RWPE1 (cell line): ENCODE data around the gene ZNF160.
"Not testable (repeated sequence)": the region's sequence is repeated elsewhere in the genome, so short reads cannot be mapped to it uniquely, and the experiment has no call there.

Experiments
- CTCF ChIA-PET: fragments of 350-600 bp; sonication (Branson Sonifier 250); formaldehyde crosslinking; extraction: SDS; loops from one replicate; lab custom pipeline; 2021; lab: Yijun Ruan, JAX
- POLR2A ChIA-PET: fragments of 400-600 bp; formaldehyde crosslinking; extraction: SDS; loops from one replicate; lab custom pipeline; 2020; ENCODE audit warnings: antibody characterized with exemption; ENCODE audit not compliant: low non-redundant PET; lab: Yijun Ruan, JAX
- DNase-seq: peaks from one replicate; pipeline ENCODE4 v3.0.0; 2012; ENCODE audit warnings: low spot score
- H3K27ac ChIP-seq: fragments of 450-650 bp; 2 replicates; pipeline ENCODE4 v1.5.1; 2017
- TF ChIP-seq, protein P1 (sequence below): fragments of 450-650 bp; conservative IDR thresholded peaks from 2 replicates; pipeline ENCODE4 v1.5.1; 2017; ENCODE audit warnings: low read depth, mild to moderate bottlenecking

The ZNF160 gene

DNA sequence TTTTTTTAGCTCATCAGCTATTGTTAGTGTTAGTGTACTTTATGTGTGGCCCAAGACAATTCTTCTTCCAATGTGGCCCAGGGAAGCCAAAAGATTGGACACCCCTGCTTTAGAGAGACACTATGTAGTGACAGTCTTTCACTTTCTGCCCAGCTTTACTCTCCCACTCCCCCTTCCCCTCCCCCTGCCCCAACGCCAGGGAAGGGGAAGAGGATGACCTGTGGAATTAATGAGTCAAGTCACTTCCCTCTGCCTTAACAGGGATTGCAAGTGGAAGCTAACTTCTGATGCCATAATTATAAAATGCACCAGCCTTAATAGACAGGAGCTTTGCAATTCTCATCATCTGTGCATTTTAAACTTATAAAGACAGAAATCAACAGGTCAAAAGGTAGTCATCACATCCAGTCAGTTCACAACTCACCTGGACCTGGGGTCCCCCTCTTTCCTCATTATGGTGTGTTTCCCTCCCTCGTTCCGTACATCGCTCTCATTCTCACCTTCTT is 27.9 kb upstream of the ZNF160 start:
- ChIA-PET POLR2A (no interaction called here), CTCF (interaction anchor here (0.6 kb wide), 1 partner anchor 62 kb away, joined by 4 read pairs; no protein-coding TSS in a partner anchor)
- TF ChIP-seq, protein P1, sequence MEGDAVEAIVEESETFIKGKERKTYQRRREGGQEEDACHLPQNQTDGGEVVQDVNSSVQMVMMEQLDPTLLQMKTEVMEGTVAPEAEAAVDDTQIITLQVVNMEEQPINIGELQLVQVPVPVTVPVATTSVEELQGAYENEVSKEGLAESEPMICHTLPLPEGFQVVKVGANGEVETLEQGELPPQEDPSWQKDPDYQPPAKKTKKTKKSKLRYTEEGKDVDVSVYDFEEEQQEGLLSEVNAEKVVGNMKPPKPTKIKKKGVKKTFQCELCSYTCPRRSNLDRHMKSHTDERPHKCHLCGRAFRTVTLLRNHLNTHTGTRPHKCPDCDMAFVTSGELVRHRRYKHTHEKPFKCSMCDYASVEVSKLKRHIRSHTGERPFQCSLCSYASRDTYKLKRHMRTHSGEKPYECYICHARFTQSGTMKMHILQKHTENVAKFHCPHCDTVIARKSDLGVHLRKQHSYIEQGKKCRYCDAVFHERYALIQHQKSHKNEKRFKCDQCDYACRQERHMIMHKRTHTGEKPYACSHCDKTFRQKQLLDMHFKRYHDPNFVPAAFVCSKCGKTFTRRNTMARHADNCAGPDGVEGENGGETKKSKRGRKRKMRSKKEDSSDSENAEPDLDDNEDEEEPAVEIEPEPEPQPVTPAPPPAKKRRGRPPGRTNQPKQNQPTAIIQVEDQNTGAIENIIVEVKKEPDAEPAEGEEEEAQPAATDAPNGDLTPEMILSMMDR = no peak
- H3K27ac ChIP-seq = no peak overlapping the region
- DNase-seq = no peak

DNA sequence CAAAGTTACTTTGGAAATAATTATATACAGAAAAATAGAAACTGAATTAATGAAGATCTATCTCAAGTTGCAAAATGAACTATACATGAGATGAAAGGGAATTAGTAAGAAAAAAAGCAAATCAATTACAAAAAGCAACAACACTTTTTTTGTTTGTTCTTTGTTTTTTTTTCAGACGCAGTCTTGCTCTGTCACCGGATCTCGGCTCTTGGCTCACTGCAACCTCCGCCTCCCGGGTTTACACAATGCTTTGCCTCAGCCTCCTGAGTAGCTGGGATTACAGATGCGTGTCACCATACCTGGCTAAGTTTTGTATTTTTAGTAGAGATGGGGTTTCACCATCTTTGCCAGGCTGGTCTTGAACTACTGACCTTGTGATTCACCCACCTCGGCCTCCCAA is 27.3 kb upstream of the ZNF160 start:
- no peak for DNase-seq
- ChIA-PET POLR2A (no interaction called here), CTCF (no interaction called here)
- TF ChIP-seq, protein P1 = no peak
- H3K27ac ChIP-seq = no peak overlapping the region

DNA sequence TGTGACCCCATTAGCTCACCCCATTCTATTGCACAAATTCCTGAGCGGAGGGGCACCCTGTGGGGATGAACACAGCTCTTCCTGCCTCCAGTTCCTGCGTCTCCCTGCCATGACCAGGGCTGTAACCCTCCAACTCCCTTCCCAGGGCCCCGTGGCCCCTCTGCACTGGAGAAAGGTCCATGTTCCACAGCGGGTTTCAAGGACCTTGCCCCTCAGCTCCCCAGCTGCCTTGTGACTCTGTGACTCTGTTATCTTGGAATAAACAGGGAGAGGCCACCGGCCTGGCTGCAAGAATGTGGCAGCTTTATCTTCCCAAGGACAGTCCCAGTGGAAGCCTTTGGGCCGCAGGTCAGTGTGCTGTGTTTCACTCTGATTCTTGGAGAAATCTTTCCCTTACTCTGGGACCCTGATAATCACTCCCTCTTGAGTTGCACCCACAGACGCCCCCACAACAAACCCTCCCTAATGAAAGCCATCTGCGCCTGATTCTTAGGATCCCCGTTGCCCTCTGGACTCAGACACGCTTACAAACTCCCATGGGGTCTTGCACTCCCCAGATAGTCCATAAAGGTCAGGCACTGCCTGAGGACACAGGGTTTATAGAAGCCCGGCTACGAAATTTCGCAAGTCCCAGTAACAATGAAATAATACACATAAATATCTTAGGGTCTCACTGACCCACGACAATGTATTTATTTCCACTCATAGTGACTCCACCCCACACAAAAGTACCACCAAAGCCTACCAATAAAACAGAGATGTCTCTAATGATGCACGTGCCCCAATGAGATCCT is 23.7 kb upstream of the ZNF160 start:
- H3K27ac ChIP-seq, CTCF ChIA-PET, POLR2A ChIA-PET, DNase-seq: not testable (repeated sequence)

DNA sequence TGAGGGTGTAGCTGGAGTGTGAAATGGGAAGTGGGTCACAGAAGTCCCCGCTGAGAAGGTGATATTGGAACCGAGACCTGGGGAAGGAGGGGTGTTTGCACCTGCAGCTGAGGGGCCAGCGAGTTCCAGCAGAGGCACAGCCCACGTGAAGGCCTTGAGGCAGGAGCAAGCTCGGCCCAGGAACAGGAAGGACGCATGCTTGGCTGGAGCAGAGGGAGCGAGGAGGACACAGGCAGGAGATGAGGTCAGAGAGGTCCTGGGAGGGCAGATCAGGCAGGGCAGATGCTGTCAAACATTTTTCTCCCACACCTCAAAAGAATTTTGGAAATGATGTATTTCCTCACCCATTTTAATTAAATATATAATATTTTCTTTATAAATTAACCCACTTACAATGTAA is 20.2 kb upstream of the ZNF160 start:
- no peak overlapping the region for H3K27ac ChIP-seq
- TF ChIP-seq, protein P1 = no peak
- POLR2A ChIA-PET = interaction anchor here (0.5 kb wide), 1 partner anchor 607 kb away, joined by 3 read pairs; no protein-coding TSS in a partner anchor
- DNase-seq = no peak
- CTCF ChIA-PET = no interaction called here

DNA sequence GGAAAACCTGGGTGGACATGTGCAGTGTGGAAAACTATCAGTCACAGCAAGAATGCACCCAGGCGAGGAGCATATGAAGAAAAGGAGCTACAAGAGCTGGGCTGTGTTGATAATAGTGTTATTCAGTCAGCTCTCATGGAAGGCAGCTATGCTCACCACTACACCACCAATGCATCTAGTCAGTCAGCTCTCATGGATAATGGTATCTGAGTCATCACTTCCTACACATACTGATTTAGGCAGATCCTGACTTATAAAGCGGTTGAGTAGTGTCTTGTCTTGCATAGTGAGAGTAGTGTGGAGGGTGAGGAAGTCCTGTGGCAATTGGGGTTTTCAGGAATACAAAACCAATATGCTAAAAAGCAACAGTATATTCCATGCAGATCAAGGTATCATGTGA is 9.1 kb upstream of the ZNF160 start:
- no peak overlapping the region for H3K27ac ChIP-seq
- TF ChIP-seq, protein P1 = no peak
- CTCF ChIA-PET = no interaction called here
- no peak for DNase-seq
- POLR2A ChIA-PET = no interaction called here

DNA sequence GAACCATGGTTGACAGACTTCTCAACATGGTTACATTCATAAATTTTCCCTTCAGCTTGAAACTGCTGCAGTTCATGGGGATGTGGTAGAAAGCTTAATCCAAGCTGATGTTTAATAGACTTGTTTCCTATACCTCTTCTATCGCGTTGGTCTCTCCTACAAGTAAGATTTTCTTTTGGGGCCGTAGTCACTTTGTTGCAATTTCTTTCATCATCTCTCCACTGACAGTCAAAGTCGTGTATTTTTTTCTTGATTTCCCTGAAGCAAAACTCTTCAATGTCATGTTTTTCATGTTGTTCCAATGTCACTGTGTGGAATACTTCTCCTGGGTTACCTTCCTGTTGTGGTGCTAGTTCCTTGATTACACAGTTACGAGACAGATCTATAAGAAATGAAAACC is 6.3 kb upstream of the ZNF160 start:
- ChIA-PET POLR2A (no interaction called here), CTCF (no interaction called here)
- TF ChIP-seq, protein P1 = no peak
- DNase-seq = no peak
- no peak overlapping the region for H3K27ac ChIP-seq

DNA sequence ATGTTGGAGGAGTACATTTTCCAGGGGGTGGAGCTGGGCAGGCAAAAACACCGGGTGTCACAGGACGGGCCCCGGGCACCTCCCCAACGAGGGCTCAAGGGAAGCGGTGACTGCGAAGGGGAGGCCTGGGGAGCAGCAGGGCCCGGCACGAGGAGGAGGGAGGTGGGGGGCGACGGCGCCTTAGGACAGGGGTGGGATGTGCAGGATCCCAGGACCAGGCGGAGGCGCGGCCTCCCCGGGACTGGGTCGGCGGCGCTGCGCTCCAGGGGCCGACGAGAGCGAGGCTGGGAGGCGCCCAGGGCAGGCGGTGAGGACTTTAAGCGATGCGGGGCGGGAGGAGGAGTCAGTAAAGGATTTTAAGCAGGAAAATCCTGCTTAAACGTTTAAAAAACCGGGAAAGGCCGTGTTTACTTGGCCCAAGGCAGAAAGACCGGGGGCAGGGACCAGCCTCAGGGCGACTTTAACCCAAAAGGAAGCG is 427 bp downstream of the ZNF160 start:
- TF ChIP-seq, protein P1 = no peak
- CTCF ChIA-PET = interaction anchor here (0.6 kb wide), 2 partner anchors 176 to 538 kb away, joined by 3 to 4 read pairs; no protein-coding TSS in a partner anchor
- POLR2A ChIA-PET = no interaction called here
- peak; percentile 20 for DNase-seq
- H3K27ac ChIP-seq = peak overlapping the region; percentile 87
